DOHH2 (cell line): ENCODE results near the gene ZFP92.

ENCODE experiments used
- EZH2phosphoT487 ChIP-seq: fragments of 200-600 bp; sonication (generic); IDR thresholded peaks from 2 replicates; pipeline ENCODE4 v1.6.1; 2017; ENCODE audit warnings: borderline replicate concordance, mild to moderate bottlenecking, antibody characterized with exemption, low read length, moderate library complexity, mixed read lengths
- TF ChIP-seq, protein P1 (sequence below): fragments of 200-600 bp; sonication (generic); IDR thresholded peaks from one replicate; pipeline ENCODE4 v1.5.1; 2014; ENCODE audit warnings: antibody characterized with exemption, mild to moderate bottlenecking, low read depth, low read length; ENCODE audit not compliant: poor library complexity, severe bottlenecking

DNA sequence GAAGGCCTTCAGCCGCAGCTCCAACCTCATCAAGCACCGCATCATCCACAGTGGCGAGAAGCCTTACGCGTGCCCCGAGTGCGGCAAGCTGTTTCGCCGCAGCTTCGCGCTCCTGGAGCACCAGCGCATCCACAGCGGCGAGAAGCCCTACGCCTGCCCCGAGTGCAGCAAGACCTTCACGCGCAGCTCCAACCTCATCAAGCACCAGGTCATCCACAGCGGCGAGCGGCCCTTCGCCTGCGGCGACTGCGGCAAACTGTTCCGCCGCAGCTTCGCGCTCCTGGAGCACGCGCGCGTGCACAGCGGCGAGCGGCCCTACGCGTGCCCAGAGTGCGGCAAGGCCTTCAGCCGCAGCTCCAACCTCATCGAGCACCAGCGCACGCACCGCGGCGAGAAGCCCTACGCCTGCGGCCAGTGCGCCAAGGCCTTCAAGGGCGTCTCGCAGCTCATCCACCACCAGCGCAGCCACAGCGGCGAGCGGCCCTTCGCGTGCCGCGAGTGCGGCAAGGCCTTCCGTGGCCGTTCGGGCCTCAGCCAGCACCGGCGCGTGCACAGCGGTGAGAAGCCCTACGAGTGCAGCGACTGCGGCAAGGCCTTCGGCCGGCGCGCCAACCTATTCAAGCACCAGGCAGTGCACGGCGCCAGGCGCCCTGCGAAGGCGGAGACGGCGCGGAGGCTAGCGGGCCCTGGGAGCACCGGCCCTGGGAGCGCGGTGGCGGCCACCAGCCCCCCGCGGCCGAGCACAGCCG, 9.8 kb downstream of the ZFP92 start:
- TF ChIP-seq, protein P1, sequence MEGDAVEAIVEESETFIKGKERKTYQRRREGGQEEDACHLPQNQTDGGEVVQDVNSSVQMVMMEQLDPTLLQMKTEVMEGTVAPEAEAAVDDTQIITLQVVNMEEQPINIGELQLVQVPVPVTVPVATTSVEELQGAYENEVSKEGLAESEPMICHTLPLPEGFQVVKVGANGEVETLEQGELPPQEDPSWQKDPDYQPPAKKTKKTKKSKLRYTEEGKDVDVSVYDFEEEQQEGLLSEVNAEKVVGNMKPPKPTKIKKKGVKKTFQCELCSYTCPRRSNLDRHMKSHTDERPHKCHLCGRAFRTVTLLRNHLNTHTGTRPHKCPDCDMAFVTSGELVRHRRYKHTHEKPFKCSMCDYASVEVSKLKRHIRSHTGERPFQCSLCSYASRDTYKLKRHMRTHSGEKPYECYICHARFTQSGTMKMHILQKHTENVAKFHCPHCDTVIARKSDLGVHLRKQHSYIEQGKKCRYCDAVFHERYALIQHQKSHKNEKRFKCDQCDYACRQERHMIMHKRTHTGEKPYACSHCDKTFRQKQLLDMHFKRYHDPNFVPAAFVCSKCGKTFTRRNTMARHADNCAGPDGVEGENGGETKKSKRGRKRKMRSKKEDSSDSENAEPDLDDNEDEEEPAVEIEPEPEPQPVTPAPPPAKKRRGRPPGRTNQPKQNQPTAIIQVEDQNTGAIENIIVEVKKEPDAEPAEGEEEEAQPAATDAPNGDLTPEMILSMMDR, result no peak
- TF ChIP-seq EZH2phosphoT487, result no peak
